ENCODE data around the gene UGP2.

- no peak for TF ChIP-seq CTCF (conservative IDR thresholded peaks at IDR 0.05; ENCODE audit: low read depth, low read length)
- no peak for TF ChIP-seq EZH2phosphoT487 (IDR thresholded peaks at IDR 0.05; ENCODE audit: borderline replicate concordance, low read length)
- no peak for TF ChIP-seq EZH2 (IDR thresholded peaks at IDR 0.05; ENCODE audit: low read length, unreplicated experiment)
Measured at GRCh38 chr2:63899639-63900038, 57.9 kb downstream of the UGP2 start.

Measured in PC-3 (cell line).